MCF 10A (cell line): ENCODE data around the gene CERS6. TPM values are rescaled to one million over a fixed set of nuclear protein-coding genes. Genes with fewer than 3 reads are reported as not detected.

Source experiments
- BruUV-seq: library from RNA; stranded (reverse); fragments of 400-500 nt; replicated peaks from 2 replicates; lab custom pipeline; 2021; lab: Mats Ljungman, UMichigan
- CTCF ChIA-PET: fragments of 300-600 bp; sonication (Branson Sonifier 250); formaldehyde crosslinking; extraction: SDS; loops from one replicate; lab custom pipeline; 2021; ENCODE audit warnings: antibody characterized with exemption, inconsistent platforms; lab: Yijun Ruan, JAX
- POLR2A ChIA-PET: fragments of 300-600, 350-650 bp; sonication (Branson Sonifier 250); formaldehyde crosslinking; extraction: SDS; loops from one replicate; lab custom pipeline; 2020; ENCODE audit warnings: antibody characterized with exemption, inconsistent platforms; lab: Yijun Ruan, JAX
- DNase-seq: peaks from one replicate; pipeline ENCODE4 v3.0.0-alpha.2; 2018; ENCODE audit not compliant: unreplicated experiment
- H3K27ac Mint-ChIP-seq: one replicate; pipeline ENCODE4 v1.8.0; 2022; ENCODE audit warnings: mild to moderate bottlenecking, low read depth, mixed read lengths; ENCODE audit not compliant: unreplicated experiment
- H3K27me3 Mint-ChIP-seq: one replicate; pipeline ENCODE4 v1.8.0; 2022; ENCODE audit warnings: mixed read lengths; ENCODE audit not compliant: insufficient read depth, unreplicated experiment
- H3K36me3 Mint-ChIP-seq: one replicate; pipeline ENCODE4 v1.8.0; 2022; ENCODE audit warnings: mild to moderate bottlenecking, moderate library complexity, mixed read lengths; ENCODE audit not compliant: insufficient read depth, unreplicated experiment
- H3K4me1 Mint-ChIP-seq: one replicate; pipeline ENCODE4 v1.8.0; 2022; ENCODE audit warnings: mixed read lengths; ENCODE audit not compliant: insufficient read depth, unreplicated experiment
- H3K4me3 Mint-ChIP-seq: one replicate; pipeline ENCODE4 v1.8.0; 2022; ENCODE audit warnings: mild to moderate bottlenecking, moderate library complexity, mixed read lengths; ENCODE audit not compliant: unreplicated experiment
- H3K9me3 Mint-ChIP-seq: one replicate; pipeline ENCODE4 v1.8.0; 2022; ENCODE audit warnings: mixed read lengths; ENCODE audit not compliant: unreplicated experiment
- CTCF ChIP-seq: fragments of 200-600 bp; IDR thresholded peaks from one replicate; pipeline ENCODE4 v1.8.0; 2022; ENCODE audit warnings: antibody characterized with exemption, mild to moderate bottlenecking; ENCODE audit not compliant: unreplicated experiment
- intact Hi-C: fragments of 100-400 bp; cut with micrococcal nuclease; formaldehyde crosslinking; loops from 2 replicates; pipeline ENCODE4 v1.14.1; 2022
- total RNA-seq: library from RNA; stranded (reverse); gene quantifications from 2 replicates; pipeline ENCODE4 v1.2.3, GENCODE V29; 2022

The CERS6 gene
- total RNA-seq, 1 experiment from 2014 or later: 27.4 TPM

DNA sequence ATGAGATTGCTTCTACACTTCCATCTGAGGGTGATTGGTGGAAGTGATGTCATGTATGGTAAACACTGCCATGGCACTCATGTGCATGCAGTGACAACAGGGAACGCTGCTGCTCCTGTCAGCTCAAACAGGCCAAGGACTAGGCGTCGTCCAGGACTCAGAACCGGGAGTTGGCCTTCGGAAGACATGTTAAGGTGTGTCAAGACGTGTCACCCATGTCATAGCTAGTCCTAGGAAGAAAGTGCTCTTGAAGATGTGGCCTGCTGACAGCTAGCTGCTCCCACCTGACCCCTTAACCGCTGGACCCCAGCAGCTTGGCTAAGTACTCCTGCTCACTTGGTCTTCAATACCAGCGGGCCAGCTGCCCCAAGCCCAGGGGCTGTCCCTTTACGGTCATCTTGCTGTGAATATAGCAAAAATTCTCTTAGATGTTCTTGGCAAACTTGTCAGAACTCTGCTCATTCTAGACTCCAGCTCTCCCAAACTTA is 340.1 kb downstream of the CERS6 start:
- Mint-ChIP-seq H3K36me3 (no peaks in the 10 kb centered on the region), H3K4me3 (no peak overlapping the region), H3K4me1 (no peaks in the 10 kb centered on the region), H3K27ac (no peak overlapping the region), H3K9me3 (no peaks in the 10 kb centered on the region), H3K27me3 (no peaks in the 10 kb centered on the region)
- no TSS peak for BruUV-seq
- ChIA-PET POLR2A (no interaction called here), CTCF (interaction anchor here (1.1 kb wide), 1 partner anchor 22 kb away, joined by 3 read pairs; no protein-coding TSS in a partner anchor)
- intact Hi-C loops: no loop called here
- no peak for TF ChIP-seq CTCF
- DNase-seq: no peak

DNA sequence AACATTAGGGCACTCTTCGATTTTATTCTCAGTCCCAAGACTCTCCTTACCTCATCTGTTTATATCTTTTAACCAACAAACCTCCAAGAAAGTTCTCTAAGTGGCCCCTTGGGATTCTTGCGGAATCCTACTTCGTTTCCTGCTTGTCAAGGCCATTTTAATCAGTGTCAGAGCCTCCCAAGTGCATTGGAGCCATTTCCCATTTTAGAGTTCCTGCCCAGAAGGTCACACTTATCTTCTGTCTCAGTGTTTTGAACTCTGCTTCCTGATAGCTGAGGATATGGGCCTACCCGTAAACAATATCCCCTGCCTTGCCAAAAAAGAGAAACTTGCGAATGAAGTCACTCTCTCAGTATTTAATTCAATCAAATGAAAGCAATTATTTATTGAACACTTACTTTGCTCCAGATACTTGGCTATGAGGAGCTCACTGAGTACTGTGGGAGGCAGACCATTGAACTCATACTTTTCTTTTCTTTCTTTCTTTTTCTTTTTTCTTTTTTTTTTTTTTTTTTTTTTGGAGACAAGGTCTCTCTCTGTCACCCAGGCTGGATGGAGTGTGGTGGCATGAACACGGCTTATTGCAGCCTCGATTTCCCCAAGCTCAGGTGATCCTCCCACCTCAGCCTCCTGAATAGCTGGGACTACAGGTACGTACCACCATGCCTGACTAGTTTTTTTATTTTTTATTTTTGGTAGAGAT is 340.7 kb downstream of the CERS6 start:
- TF ChIP-seq CTCF: no peak
- no peaks in the 10 kb centered on the region for H3K9me3 Mint-ChIP-seq
- H3K36me3 Mint-ChIP-seq: no peaks in the 10 kb centered on the region
- H3K4me3 Mint-ChIP-seq: no peak overlapping the region
- ChIA-PET POLR2A (no interaction called here), CTCF (interaction anchor here (0.7 to 1.1 kb wide), 3 partner anchors 22 to 640 kb away, joined by 3 to 4 read pairs (median 3); no protein-coding TSS in a partner anchor)
- no peak overlapping the region for H3K27ac Mint-ChIP-seq
- BruUV-seq: no TSS peak
- no peaks in the 10 kb centered on the region for H3K4me1 Mint-ChIP-seq
- no peaks in the 10 kb centered on the region for H3K27me3 Mint-ChIP-seq
- intact Hi-C loops: no loop called here
- no peak for DNase-seq

GRCh38 chr2:168797286-168797655 is 341.2 kb downstream of the CERS6 start:
- ChIA-PET POLR2A (no interaction called here), CTCF (interaction anchor here (0.7 to 1.1 kb wide), 3 partner anchors 23 to 641 kb away, joined by 3 to 4 read pairs (median 3); no protein-coding TSS in a partner anchor)
- BruUV-seq: no TSS peak
- Mint-ChIP-seq H3K27ac (no peak overlapping the region), H3K4me1 (no peaks in the 10 kb centered on the region), H3K4me3 (no peak overlapping the region), H3K9me3 (no peaks in the 10 kb centered on the region), H3K27me3 (no peaks in the 10 kb centered on the region), H3K36me3 (no peaks in the 10 kb centered on the region)
- DNase-seq: no peak
- TF ChIP-seq CTCF: no peak
- intact Hi-C loops: no loop called here

- ChIA-PET POLR2A (no interaction called here), CTCF (interaction anchor here (0.7 kb wide), 1 partner anchor 424 kb away, joined by 3 read pairs; no protein-coding TSS in a partner anchor)
- Mint-ChIP-seq H3K27me3 (no peaks in the 10 kb centered on the region), H3K9me3 (no peaks in the 10 kb centered on the region), H3K4me1 (no peaks in the 10 kb centered on the region), H3K27ac (no peak overlapping the region), H3K4me3 (no peak overlapping the region), H3K36me3 (no peaks in the 10 kb centered on the region)
- TF ChIP-seq CTCF: no peak
- intact Hi-C loops: no loop called here
- BruUV-seq: no TSS peak
- no peak for DNase-seq
Measured at GRCh38 chr2:168798076-168798887, 342.2 kb downstream of the CERS6 start.
